CD4-positive, alpha-beta T cell treated with Interleukin-15 for 4 hours (primary cell): ENCODE results near the gene SNED1.
A peak's percentile ranks its signal among the peaks of the same experiment; 100 is the strongest.

Source experiments
- DNase-seq: peaks from one replicate; pipeline ENCODE4 v3.0.0-alpha.2; 2020; ENCODE audit warnings: low spot score

SNED1 gene

GRCh38 chr2:241049739-241050623 is 51.6 kb downstream of the SNED1 start:
- no peak for DNase-seq

- DNase-seq = no peak
These were observed 52.5 kb downstream of the SNED1 start for GRCh38 chr2:241050624-241051577.

GRCh38 chr2:241051578-241052487 is 53.4 kb downstream of the SNED1 start:
- no peak for DNase-seq

GRCh38 chr2:241052677-241053360 is 54.4 kb downstream of the SNED1 start:
- no peak for DNase-seq

GRCh38 chr2:241053576-241054251 is 55.3 kb downstream of the SNED1 start:
- DNase-seq = no peak

GRCh38 chr2:241061275-241061674 is 62.9 kb downstream of the SNED1 start:
- no peak for DNase-seq

GRCh38 chr2:241062389-241063092 is 64.1 kb downstream of the SNED1 start:
- no peak for DNase-seq

- DNase-seq = no peak
These were observed 64.7 kb downstream of the SNED1 start for GRCh38 chr2:241063093-241063551.

GRCh38 chr2:241063587-241063986 is 65.2 kb downstream of the SNED1 start:
- no peak for DNase-seq

- DNase-seq = peak; percentile 47
These were observed 65.8 kb downstream of the SNED1 start for GRCh38 chr2:241064008-241064801.

- no peak for DNase-seq
These were observed 66.5 kb downstream of the SNED1 start for GRCh38 chr2:241064802-241065354.

GRCh38 chr2:241065355-241065803 is 67.0 kb downstream of the SNED1 start:
- no peak for DNase-seq

GRCh38 chr2:241066171-241066892 is 67.9 kb downstream of the SNED1 start:
- DNase-seq = no peak

- no peak for DNase-seq
These were observed 68.5 kb downstream of the SNED1 start for GRCh38 chr2:241066893-241067341.

GRCh38 chr2:241067501-241068135 is 69.2 kb downstream of the SNED1 start:
- DNase-seq = no peak

- no peak for DNase-seq
These were observed 69.9 kb downstream of the SNED1 start for GRCh38 chr2:241068136-241068941.
